Pancreas (tissue), 10 donors: ENCODE results near the gene RAET1E. TPM values are rescaled to one million over a fixed set of nuclear protein-coding genes. Genes with fewer than 3 reads are reported as not detected.
"Not testable (repeated sequence)": the region's sequence is repeated elsewhere in the genome, so short reads cannot be mapped to it uniquely, and the experiment has no call there.

Source experiments
- ATAC-seq, 4 donors: fragments of 200-7000 bp; cut with Tn5 transposase; one replicate each; pipeline versions ENCODE4 v1.8.0 to v1.9.1; 2020; ENCODE audit warnings: mild to moderate bottlenecking in 4 of 4, moderate library complexity in 4 of 4
- DNase-seq, 6 donors: peaks; one replicate each; pipeline ENCODE4 v3.0.0-alpha.2; 2020
- FAIRE-seq: peaks from 2 replicates; lab custom pipeline; 2012; peaks lifted over from hg19 to GRCh38; lab: Jason Lieb, UNC
- H3K27ac ChIP-seq, 4 donors: fragments of 200-600 bp; sonication (generic); 1 replicate in 3 of 4; 2 replicates in 1 of 4; pipeline versions ENCODE4 v1.5.0 to v1.8.0; 2020
- H3K27me3 ChIP-seq, 4 donors: fragments of 200-600 bp; one replicate each; pipeline ENCODE4 v1.8.0; 2021
- H3K36me3 ChIP-seq, 3 donors: fragments of 200-600 bp; sonication (generic) in 1 of 3; one replicate each; pipeline versions ENCODE4 v1.5.0 to v1.8.0; 2020 to 2021
- H3K4me1 ChIP-seq, 3 donors: fragments of 200-600 bp; one replicate each; pipeline ENCODE4 v1.8.0; 2021
- H3K4me3 ChIP-seq, 4 donors: fragments of 200-600 bp; sonication (generic) in 2 of 4; one replicate each; pipeline versions ENCODE4 v1.5.0 to v1.8.0; 2020 to 2021
- H3K9me3 ChIP-seq, 4 donors: fragments of 200-600 bp; one replicate each; pipeline ENCODE4 v1.8.0; 2021
- CTCF ChIP-seq, 4 donors: fragments of 200-600 bp; sonication (generic) in 3 of 4; IDR thresholded peaks; one replicate each; pipeline versions ENCODE4 v1.5.0 to v1.8.0; 2021; ENCODE audit warnings: antibody characterized with exemption in 4 of 4
- WGBS, 2 donors: extraction: QIAGEN DNeasy Blood & Tissue Kit; methylation state at CpG; one replicate each; pipeline ENCODE4 v1.1.7; 2013; 5-methylcytosine and 5-hydroxymethylcytosine counted together
- intact Hi-C, 3 donors: fragments of 100-400 bp; cut with DNase I; formaldehyde crosslinking; loops; one replicate each; pipeline versions ENCODE4 v1.11.1 to v1.14.2; 2022
- polyA plus RNA-seq, 2 donors: library from polyadenylated mRNA; stranded (reverse); fragments of 200-250 nt; gene quantifications; one replicate each; pipeline ENCODE4 v1.2.3, GENCODE V29; 2013
- total RNA-seq, 6 donors: library from RNA; stranded (reverse); fragmentation: NEBNext Ultra II Directional in 4 of 6; extraction: Animal tissue kit (Norgen Biotek cat#: 25700) in 4 of 6; gene quantifications; one replicate each; pipeline versions ENCODE4 v1.2.1 to v1.2.4, GENCODE V29; 2021 to 2023
- donor health status: healthy with polysubstance abuse.
- donor health status: DM: no; HTN: no; CAD: no; lungs with moderate emphysema.
- donor health status: DM: no; HTN: no; CAD: no.
- donor health status: control.
- donor health status: control.
- donor health status: Bipolar disorder and iron deficiency.
- donor health status: DM: yes; HTN: yes; CAD: no.
- donor health status: DM: no; HTN: no; CAD: no.
- donor health status: DM: no; HTN: no; CAD: no.
- donor health status: DM: yes; HTN: yes; CAD: no.

RAET1E gene
- total and polyA plus RNA-seq, 8 donors: 0.09 TPM; not detected in 7

GRCh38 chr6:149929422-149929821 is 31.5 kb upstream of the RAET1E start:
- ATAC-seq (no peak), DNase-seq (no peak), FAIRE-seq (no peak)
- intact Hi-C loops: no loop called here
- Histone ChIP-seq H3K27me3 (peaks cover 0 to 4% (median 0%) of the 10 kb centered on the region in 4 donors), H3K4me1 (no peaks in the 10 kb centered on the region), H3K36me3 (no peaks in the 10 kb centered on the region), H3K27ac (no peak overlapping the region), H3K9me3 (no peaks in the 10 kb centered on the region), H3K4me3 (no peak overlapping the region)
- no peak for TF ChIP-seq CTCF (IDR thresholded peaks at IDR 0.05)
- 8 to 18% methylated on average over 3 of the region's 3 CpGs for WGBS, 2 donors

GRCh38 chr6:149927025-149927424 is 29.1 kb upstream of the RAET1E start:
- H3K36me3 ChIP-seq, H3K27me3 ChIP-seq, ATAC-seq, H3K9me3 ChIP-seq, DNase-seq, H3K4me1 ChIP-seq, H3K27ac ChIP-seq, intact Hi-C loops, FAIRE-seq, H3K4me3 ChIP-seq: not testable (repeated sequence)
- WGBS, 2 donors: 64 to 68% methylated on average over 4 of the region's 4 CpGs

GRCh38 chr6:149925974-149926777 is 28.3 kb upstream of the RAET1E start:
- Histone ChIP-seq H3K4me3 (peak overlapping the region; percentile 28 to 66 (median 42)), H3K4me1 (peaks cover 0 to 3% (median 0%) of the 10 kb centered on the region in 3 donors), H3K36me3 (no peaks in the 10 kb centered on the region), H3K27ac (no peak overlapping the region), H3K9me3 (no peaks in the 10 kb centered on the region), H3K27me3 (peaks cover 0 to 4% (median 0%) of the 10 kb centered on the region in 4 donors)
- peak; percentile 90 to 94 (median 92) for ATAC-seq
- FAIRE-seq: no peak
- intact Hi-C loops: no loop called here
- 2% methylated on average over 30 to 31 of the region's 31 CpGs for WGBS, 2 donors
- peak; percentile 66 to 82 (median 78) for TF ChIP-seq CTCF (IDR thresholded peaks at IDR 0.05)
- DNase-seq: peak; percentile 82 to 93 (median 92)

- Histone ChIP-seq H3K27ac (no peak overlapping the region), H3K4me3 (peak overlapping the region; percentile 28 to 66 (median 42)), H3K9me3 (no peaks in the 10 kb centered on the region), H3K36me3 (no peaks in the 10 kb centered on the region), H3K4me1 (peaks cover 0 to 3% (median 0%) of the 10 kb centered on the region in 3 donors), H3K27me3 (peaks cover 0 to 4% (median 0%) of the 10 kb centered on the region in 4 donors)
- ATAC-seq (peak; percentile 26 to 41 (median 32)), FAIRE-seq (no peak), DNase-seq (peak in 4 of 6 donors; percentile 31 to 71 (median 56))
- intact Hi-C loops: no loop called here
- 9 to 18% methylated on average over 33 to 34 of the region's 34 CpGs for WGBS, 2 donors
- no peak for TF ChIP-seq CTCF (IDR thresholded peaks at IDR 0.05)
Measured at GRCh38 chr6:149925253-149925973, 27.5 kb upstream of the RAET1E start.

- 73 to 78% methylated on average over 4 of the region's 4 CpGs for WGBS, 2 donors
- H3K36me3 ChIP-seq: no peaks in the 10 kb centered on the region
- H3K4me3 ChIP-seq: no peak overlapping the region
- DNase-seq (no peak), ATAC-seq (no peak), FAIRE-seq (no peak)
- no peak overlapping the region for H3K27ac ChIP-seq
- peaks cover 0 to 3% (median 0%) of the 10 kb centered on the region in 3 donors for H3K4me1 ChIP-seq
- TF ChIP-seq CTCF (IDR thresholded peaks at IDR 0.05): no peak
- no peaks in the 10 kb centered on the region for H3K9me3 ChIP-seq
- peaks cover 0 to 4% (median 0%) of the 10 kb centered on the region in 4 donors for H3K27me3 ChIP-seq
- intact Hi-C loops: loop anchor here in 1 of 3 donors (5.0 kb wide), 1 partner anchor 88 kb away; no protein-coding TSS in a partner anchor
Measured at GRCh38 chr6:149924933-149925252, 27.0 kb upstream of the RAET1E start.
